Activated T-helper 1 cell treated with Interleukin-2 at 50 U/mL for 16 hours (primary cell): Measurements from ENCODE around the gene TEKT5.

ENCODE experiments used
- DNase-seq: peaks from one replicate; pipeline ENCODE4 v3.0.0-alpha.2; 2020; ENCODE audit warnings: low read depth

Gene TEKT5

GRCh38 chr16:10578474-10579316, 116.0 kb downstream of the TEKT5 start:
- DNase-seq = no peak
